ENCODE results near the gene ADM.

GRCh38 chr11:10356161-10356560, 51.3 kb downstream of the ADM start:
- TF ChIP-seq CTCF (conservative IDR thresholded peaks at IDR 0.05; ENCODE audit: low read depth, low read length): no peak
- TF ChIP-seq EZH2 (IDR thresholded peaks at IDR 0.05; ENCODE audit: low read length, unreplicated experiment): no peak
